Loucy (cell line): ENCODE results near the gene SFTA2.

Experiments
- H2AFZ ChIP-seq: fragments of 200-600 bp; sonication (generic); 2 replicates; pipeline ENCODE4 v1.6.0; 2016; ENCODE audit warnings: antibody characterized with exemption, mild to moderate bottlenecking, low read length, moderate library complexity
- H3F3A ChIP-seq: fragments of 200-600 bp; 2 replicates; pipeline ENCODE4 v1.6.0; 2016; ENCODE audit warnings: antibody characterized with exemption, low read depth, mild to moderate bottlenecking
- H3K27me3 ChIP-seq: fragments of 200-600 bp; sonication (generic); 2 replicates; pipeline ENCODE4 v1.6.1; 2014; ENCODE audit warnings: low read length, mild to moderate bottlenecking; ENCODE audit not compliant: insufficient read depth, poor library complexity, severe bottlenecking
- H3K36me3 ChIP-seq: fragments of 200-600 bp; sonication (generic); 2 replicates; pipeline ENCODE4 v1.6.1; 2016; ENCODE audit warnings: low read length; ENCODE audit not compliant: insufficient read depth
- H3K4me1 ChIP-seq: fragments of 200-600 bp; sonication (generic); 2 replicates; pipeline ENCODE4 v1.5.1; 2014; ENCODE audit warnings: low read length, mild to moderate bottlenecking; ENCODE audit not compliant: insufficient read depth, poor library complexity, severe bottlenecking
- H3K4me2 ChIP-seq: fragments of 200-600 bp; sonication (generic); 2 replicates; pipeline ENCODE4 v1.6.0; 2014; ENCODE audit warnings: antibody characterized with exemption, low read length, low read depth, mild to moderate bottlenecking; ENCODE audit not compliant: poor library complexity, severe bottlenecking
- H3K4me3 ChIP-seq: fragments of 200-600 bp; sonication (generic); 2 replicates; pipeline ENCODE4 v1.5.1; 2014; ENCODE audit warnings: low read length, mild to moderate bottlenecking, mixed read lengths; ENCODE audit not compliant: poor library complexity, severe bottlenecking
- H3K79me2 ChIP-seq: fragments of 200-600 bp; sonication (generic); 2 replicates; pipeline ENCODE4 v1.6.1; 2014; ENCODE audit warnings: low read length; ENCODE audit not compliant: insufficient read depth
- H3K9ac ChIP-seq: fragments of 200-600 bp; sonication (generic); 2 replicates; pipeline ENCODE4 v1.6.0; 2014; ENCODE audit warnings: mild to moderate bottlenecking, low read depth, low read length, moderate library complexity; ENCODE audit not compliant: poor library complexity, severe bottlenecking
- H3K9me2 ChIP-seq: fragments of 200-600 bp; sonication (generic); replicated peaks from 2 replicates; pipeline ENCODE4 v1.6.1; 2016; ENCODE audit warnings: low read depth, low read length, mixed read lengths
- H3K9me3 ChIP-seq: fragments of 200-600 bp; sonication (generic); 2 replicates; pipeline ENCODE4 v1.6.1; 2014; ENCODE audit warnings: mild to moderate bottlenecking, antibody characterized with exemption, low read length, low read depth; ENCODE audit not compliant: insufficient read depth
- H4K20me1 ChIP-seq: fragments of 200-600 bp; sonication (generic); 2 replicates; pipeline ENCODE4 v1.6.0; 2014; ENCODE audit warnings: antibody characterized with exemption, low read length, mild to moderate bottlenecking; ENCODE audit not compliant: insufficient read depth, poor library complexity, severe bottlenecking
- CTCF ChIP-seq: fragments of 200-600 bp; sonication (generic); conservative IDR thresholded peaks from 2 replicates; pipeline ENCODE4 v1.5.1; 2014; ENCODE audit warnings: mild to moderate bottlenecking, antibody characterized with exemption, low read length
- EZH2phosphoT487 ChIP-seq: fragments of 200-600 bp; IDR thresholded peaks from 2 replicates; pipeline ENCODE4 v1.6.1; 2018; ENCODE audit warnings: antibody characterized with exemption, mild to moderate bottlenecking, moderate library complexity, borderline replicate concordance

SFTA2 gene

GRCh38 chr6:30886897-30887255, 45.1 kb downstream of the SFTA2 start:
- TF ChIP-seq CTCF, result no peak
- no peak for TF ChIP-seq EZH2phosphoT487
- Histone ChIP-seq H3K27me3 (peaks cover 14% of the 10 kb centered on the region), H3K4me2 (no peak overlapping the region), H2AFZ (no peak overlapping the region), H3K79me2 (no peaks in the 10 kb centered on the region), H3K9ac (no peak overlapping the region), H3F3A (no peaks in the 10 kb centered on the region), H3K9me3 (no peaks in the 10 kb centered on the region), H3K36me3 (no peaks in the 10 kb centered on the region), H3K4me3 (no peak overlapping the region), H3K9me2 (no peaks in the 10 kb centered on the region), H3K4me1 (no peaks in the 10 kb centered on the region), H4K20me1 (no peaks in the 10 kb centered on the region)

GRCh38 chr6:30885999-30886896, 45.7 kb downstream of the SFTA2 start:
- no peak overlapping the region for H3K4me2 ChIP-seq
- no peaks in the 10 kb centered on the region for H3K9me2 ChIP-seq
- H3K9me3 ChIP-seq, result no peaks in the 10 kb centered on the region
- no peaks in the 10 kb centered on the region for H3F3A ChIP-seq
- no peaks in the 10 kb centered on the region for H3K79me2 ChIP-seq
- H3K4me3 ChIP-seq, result no peak overlapping the region
- H3K36me3 ChIP-seq, result no peaks in the 10 kb centered on the region
- H3K9ac ChIP-seq, result no peak overlapping the region
- H4K20me1 ChIP-seq, result no peaks in the 10 kb centered on the region
- no peak overlapping the region for H2AFZ ChIP-seq
- no peak for TF ChIP-seq EZH2phosphoT487
- TF ChIP-seq CTCF, result no peak
- H3K4me1 ChIP-seq, result no peaks in the 10 kb centered on the region
- H3K27me3 ChIP-seq, result peaks cover 14% of the 10 kb centered on the region

- TF ChIP-seq EZH2phosphoT487 (no peak), CTCF (no peak)
- no peak overlapping the region for H3K4me3 ChIP-seq
- no peaks in the 10 kb centered on the region for H4K20me1 ChIP-seq
- no peak overlapping the region for H2AFZ ChIP-seq
- H3K27me3 ChIP-seq, result peaks cover 14% of the 10 kb centered on the region
- no peaks in the 10 kb centered on the region for H3K36me3 ChIP-seq
- no peaks in the 10 kb centered on the region for H3F3A ChIP-seq
- H3K9me3 ChIP-seq, result no peaks in the 10 kb centered on the region
- no peaks in the 10 kb centered on the region for H3K4me1 ChIP-seq
- no peaks in the 10 kb centered on the region for H3K9me2 ChIP-seq
- peak overlapping the region; percentile 85 for H3K4me2 ChIP-seq
- no peaks in the 10 kb centered on the region for H3K79me2 ChIP-seq
- no peak overlapping the region for H3K9ac ChIP-seq
Measured at GRCh38 chr6:30885481-30885998, 46.4 kb downstream of the SFTA2 start.
